ENCODE data around the gene PGLYRP4.

- TF ChIP-seq CTCF (IDR thresholded peaks at IDR 0.05) (no peak), POLR2A (IDR thresholded peaks at IDR 0.05) (no peak)
Observed at GRCh38 chr1:153310526-153310925, 38.1 kb downstream of the PGLYRP4 start.

Data from thyroid gland (tissue), 4 donors.